ENCODE results near the gene TSFM.

Gene TSFM

GRCh38 chr12:57741844-57742738, 40.5 kb upstream of the TSFM start:
- TF ChIP-seq CTCF (IDR thresholded peaks at IDR 0.05; ENCODE audit: control insufficient read depth, insufficient read depth, low read depth, low read length, missing control alignments) = no peak

GRCh38 chr12:57743769-57744168, 38.8 kb upstream of the TSFM start:
- no peak for DNase-seq (ENCODE audit: low read depth)
- H3K4me3 ChIP-seq (ENCODE audit: control insufficient read depth, low read depth, low read length) = no peak overlapping the region
- no peak for TF ChIP-seq CTCF (IDR thresholded peaks at IDR 0.05; ENCODE audit: control insufficient read depth, insufficient read depth, low read depth, low read length, missing control alignments)

More at GRCh38 chr12:57741844-57742738, 40.5 kb upstream of the TSFM start:
- no peak overlapping the region for H3K4me3 ChIP-seq (ENCODE audit: control insufficient read depth, low read depth, low read length)
- DNase-seq (ENCODE audit: low read depth) = no peak

- TF ChIP-seq CTCF (IDR thresholded peaks at IDR 0.05; ENCODE audit: control insufficient read depth, insufficient read depth, low read depth, low read length, missing control alignments) = no peak
These were observed 38.3 kb upstream of the TSFM start for GRCh38 chr12:57744194-57744776.

GRCh38 chr12:57744777-57745484, 37.7 kb upstream of the TSFM start, which contains the start of gene TSPAN31:
TSS of gene TSPAN31 (plus strand) at chr12:57745039. CDS start at chr12:57745155, 116 bp downstream.
- DNase-seq (ENCODE audit: low read depth) = peak; percentile 93
- no peak for TF ChIP-seq CTCF (IDR thresholded peaks at IDR 0.05; ENCODE audit: control insufficient read depth, insufficient read depth, low read depth, low read length, missing control alignments)
- H3K4me3 ChIP-seq (ENCODE audit: control insufficient read depth, low read depth, low read length) = peak within 1 kb of the TSS; percentile 69

More at GRCh38 chr12:57744194-57744776, 38.3 kb upstream of the TSFM start:
- peak overlapping the region; percentile 69 for H3K4me3 ChIP-seq (ENCODE audit: control insufficient read depth, low read depth, low read length)
- peak; percentile 43 for DNase-seq (ENCODE audit: low read depth)

- H3K4me3 ChIP-seq (ENCODE audit: control insufficient read depth, low read depth, low read length) = peak overlapping the region; percentile 69
- DNase-seq (ENCODE audit: low read depth) = no peak
- TF ChIP-seq CTCF (IDR thresholded peaks at IDR 0.05; ENCODE audit: control insufficient read depth, insufficient read depth, low read depth, low read length, missing control alignments) = no peak
These were observed 37.1 kb upstream of the TSFM start for GRCh38 chr12:57745485-57745881.

- no peak for TF ChIP-seq CTCF (IDR thresholded peaks at IDR 0.05; ENCODE audit: control insufficient read depth, insufficient read depth, low read depth, low read length, missing control alignments)
- DNase-seq (ENCODE audit: low read depth) = no peak
- peak overlapping the region; percentile 69 for H3K4me3 ChIP-seq (ENCODE audit: control insufficient read depth, low read depth, low read length)
These were observed 36.6 kb upstream of the TSFM start for GRCh38 chr12:57746025-57746424.
